Fibroblast of mammary gland (primary cell): Measurements from ENCODE around the gene CAB39.
"Not testable (repeated sequence)": the region's sequence is repeated elsewhere in the genome, so short reads cannot be mapped to it uniquely, and the experiment has no call there.

Experiments
- DNase-seq: peaks from one replicate; pipeline ENCODE4 v3.0.0-alpha.2; 2010; ENCODE audit warnings: low read depth
- H3K4me3 ChIP-seq: 2 replicates; pipeline ENCODE4 v1.5.1; 2011; ENCODE audit warnings: low read depth, mild to moderate bottlenecking, low read length, moderate library complexity; ENCODE audit not compliant: control insufficient read depth
- CTCF ChIP-seq: conservative IDR thresholded peaks from 2 replicates; pipeline ENCODE4 v1.5.1; 2011; ENCODE audit warnings: low read depth, low read length, inconsistent platforms; ENCODE audit not compliant: control insufficient read depth, insufficient read depth

CAB39 gene

GRCh38 chr2:230716588-230716987 is 3.9 kb downstream of the CAB39 start:
- no peak for TF ChIP-seq CTCF
- no peak for DNase-seq
- H3K4me3 ChIP-seq = no peak overlapping the region

- TF ChIP-seq CTCF = no peak
- no peak for DNase-seq
- no peak overlapping the region for H3K4me3 ChIP-seq
Measured at GRCh38 chr2:230717600-230717999, 5.0 kb downstream of the CAB39 start.

- TF ChIP-seq CTCF = no peak
- no peak for DNase-seq
- H3K4me3 ChIP-seq = no peak overlapping the region
Measured at GRCh38 chr2:230719340-230719739, 6.7 kb downstream of the CAB39 start.

- no peak for TF ChIP-seq CTCF
- no peak overlapping the region for H3K4me3 ChIP-seq
- DNase-seq = no peak
Measured at GRCh38 chr2:230721712-230722111, 9.1 kb downstream of the CAB39 start.

GRCh38 chr2:230722207-230722885 is 9.7 kb downstream of the CAB39 start:
- no peak overlapping the region for H3K4me3 ChIP-seq
- TF ChIP-seq CTCF = no peak
- DNase-seq = no peak

- no peak for DNase-seq
- no peak overlapping the region for H3K4me3 ChIP-seq
- no peak for TF ChIP-seq CTCF
Measured at GRCh38 chr2:230723363-230723762, 10.7 kb downstream of the CAB39 start.

GRCh38 chr2:230724957-230725356 is 12.3 kb downstream of the CAB39 start:
- DNase-seq, H3K4me3 ChIP-seq: not testable (repeated sequence)
